GM12892 (cell line): ENCODE data around the gene NR3C2.

Source experiments
- POLR2A ChIP-seq: IDR thresholded peaks from 2 replicates; pipeline ENCODE4 v1.6.1; 2011; ENCODE audit warnings: low read depth, low read length, control low read depth
- POLR2AphosphoS5 ChIP-seq: IDR thresholded peaks from 2 replicates; pipeline ENCODE4 v1.6.1; 2011; ENCODE audit warnings: low read depth, low read length, control low read depth

DNA sequence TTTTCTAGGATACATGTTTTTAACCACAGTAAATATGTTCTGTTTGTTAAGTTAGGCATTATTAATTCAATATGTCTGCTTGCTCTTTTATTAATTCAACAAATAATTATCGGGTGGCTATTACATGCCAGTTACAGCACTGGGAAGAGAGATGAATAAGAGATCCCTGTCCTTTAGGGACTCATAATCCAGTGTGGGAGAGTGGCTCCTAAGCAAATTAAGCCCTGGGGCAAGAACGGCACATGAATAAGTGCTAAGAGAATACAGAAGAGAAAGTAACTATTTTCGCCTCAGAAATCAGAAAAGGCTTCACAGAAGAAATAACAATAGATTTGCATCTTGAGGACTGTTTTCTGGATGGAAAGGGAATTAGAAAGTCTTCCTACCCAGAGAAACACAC lies 236.7 kb downstream of the NR3C2 start:
- TF ChIP-seq POLR2AphosphoS5 (no peak), POLR2A (no peak)
